ENCODE results near the gene GLRA1.

GLRA1 gene

GRCh38 chr5:151881621-151882225 is 42.9 kb downstream of the GLRA1 start:
- no peaks in the 10 kb centered on the region for H3K9me3 ChIP-seq (ENCODE audit: severe bottlenecking)
- no peak for TF ChIP-seq CTCF (IDR thresholded peaks at IDR 0.05; ENCODE audit: low read depth, low read length)
- no peak for DNase-seq

GRCh38 chr5:151880324-151880723 is 44.3 kb downstream of the GLRA1 start:
- Histone ChIP-seq H3K4me3 (ENCODE audit: low read depth, low read length) (no peak overlapping the region), H3K27me3 (ENCODE audit: insufficient read depth, low read depth, severe bottlenecking) (no peaks in the 10 kb centered on the region), H3K9me3 (ENCODE audit: severe bottlenecking) (no peaks in the 10 kb centered on the region), H3K27ac (no peak overlapping the region), H3K36me3 (no peaks in the 10 kb centered on the region)
- DNase-seq: no peak
- no peak for TF ChIP-seq CTCF (IDR thresholded peaks at IDR 0.05; ENCODE audit: low read depth, low read length)

More at GRCh38 chr5:151881621-151882225, 42.9 kb downstream of the GLRA1 start:
- Histone ChIP-seq H3K4me3 (ENCODE audit: low read depth, low read length) (no peak overlapping the region), H3K36me3 (no peaks in the 10 kb centered on the region), H3K27me3 (ENCODE audit: insufficient read depth, low read depth, severe bottlenecking) (no peaks in the 10 kb centered on the region), H3K27ac (no peak overlapping the region)

GRCh38 chr5:151873701-151874100 is 51.0 kb downstream of the GLRA1 start:
- no peak for DNase-seq
- no peak overlapping the region for H3K27ac ChIP-seq
- H3K36me3 ChIP-seq: no peaks in the 10 kb centered on the region
- H3K9me3 ChIP-seq (ENCODE audit: severe bottlenecking): no peaks in the 10 kb centered on the region
- no peak overlapping the region for H3K4me3 ChIP-seq (ENCODE audit: low read depth, low read length)
- no peaks in the 10 kb centered on the region for H3K27me3 ChIP-seq (ENCODE audit: insufficient read depth, low read depth, severe bottlenecking)
- TF ChIP-seq CTCF (IDR thresholded peaks at IDR 0.05; ENCODE audit: low read depth, low read length): no peak

GRCh38 chr5:151872701-151873100 is 52.0 kb downstream of the GLRA1 start:
- Histone ChIP-seq H3K36me3 (no peaks in the 10 kb centered on the region), H3K27ac (no peak overlapping the region), H3K27me3 (ENCODE audit: insufficient read depth, low read depth, severe bottlenecking) (no peaks in the 10 kb centered on the region), H3K9me3 (ENCODE audit: severe bottlenecking) (no peaks in the 10 kb centered on the region), H3K4me3 (ENCODE audit: low read depth, low read length) (no peak overlapping the region)
- DNase-seq: no peak
- TF ChIP-seq CTCF (IDR thresholded peaks at IDR 0.05; ENCODE audit: low read depth, low read length): no peak

- Histone ChIP-seq H3K27ac (no peak overlapping the region), H3K36me3 (no peaks in the 10 kb centered on the region), H3K9me3 (ENCODE audit: severe bottlenecking) (no peaks in the 10 kb centered on the region), H3K4me3 (ENCODE audit: low read depth, low read length) (no peak overlapping the region), H3K27me3 (ENCODE audit: insufficient read depth, low read depth, severe bottlenecking) (no peaks in the 10 kb centered on the region)
- no peak for TF ChIP-seq CTCF (IDR thresholded peaks at IDR 0.05; ENCODE audit: low read depth, low read length)
- no peak for DNase-seq
Measured at GRCh38 chr5:151870820-151871219, 53.8 kb downstream of the GLRA1 start.

GRCh38 chr5:151870271-151870670 is 54.4 kb downstream of the GLRA1 start:
- no peak overlapping the region for H3K27ac ChIP-seq
- no peak for DNase-seq
- H3K36me3 ChIP-seq: no peaks in the 10 kb centered on the region
- no peaks in the 10 kb centered on the region for H3K9me3 ChIP-seq (ENCODE audit: severe bottlenecking)
- no peaks in the 10 kb centered on the region for H3K27me3 ChIP-seq (ENCODE audit: insufficient read depth, low read depth, severe bottlenecking)
- no peak overlapping the region for H3K4me3 ChIP-seq (ENCODE audit: low read depth, low read length)
- no peak for TF ChIP-seq CTCF (IDR thresholded peaks at IDR 0.05; ENCODE audit: low read depth, low read length)

Measured in WERI-Rb-1 (cell line).